HG02571 (cell line): ENCODE data around the gene ZNF532.
A peak's percentile ranks its signal among the peaks of the same experiment; 100 is the strongest.

ENCODE experiments used
- ATAC-seq: cut with Tn5 transposase; IDR thresholded peaks from one replicate; pipeline ENCODE4 v1.9.1; 2021; ENCODE audit warnings: mild to moderate bottlenecking, moderate library complexity; ENCODE audit not compliant: unreplicated experiment

The ZNF532 gene

DNA sequence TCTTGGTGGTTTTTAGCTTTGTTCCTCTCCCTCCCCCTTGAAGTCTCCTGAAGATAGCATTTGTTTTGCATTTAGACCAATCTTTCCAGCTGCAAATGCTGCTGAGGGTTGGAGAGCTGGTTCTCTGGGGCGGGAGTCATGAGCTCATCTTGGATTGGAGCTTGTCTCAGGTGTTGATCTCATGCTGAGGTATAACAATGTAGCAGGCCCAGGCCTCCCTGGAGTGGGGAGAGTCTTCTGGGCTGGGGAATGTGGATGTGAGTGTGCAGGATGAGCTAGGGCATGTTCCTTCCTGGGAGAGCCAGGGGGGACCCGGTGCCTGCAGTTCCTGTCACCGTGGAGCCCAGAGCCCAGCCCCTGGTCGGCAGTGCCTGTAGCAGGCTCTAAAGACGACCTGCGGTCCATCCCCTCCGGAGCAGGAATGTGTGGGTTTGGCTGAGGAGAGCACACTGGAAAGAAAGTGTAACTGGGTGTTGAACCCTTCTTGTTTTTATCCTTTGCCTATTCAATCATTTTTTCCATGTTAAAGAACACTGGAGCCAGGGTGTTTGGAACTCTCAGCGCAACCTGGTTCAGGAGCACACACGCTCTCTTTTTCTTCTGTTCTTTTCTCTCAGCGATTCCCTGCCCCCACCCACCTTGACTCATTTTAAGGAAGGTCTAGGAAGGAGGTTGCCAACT lies 2.7 kb downstream of the ZNF532 start:
- no peak for ATAC-seq

DNA sequence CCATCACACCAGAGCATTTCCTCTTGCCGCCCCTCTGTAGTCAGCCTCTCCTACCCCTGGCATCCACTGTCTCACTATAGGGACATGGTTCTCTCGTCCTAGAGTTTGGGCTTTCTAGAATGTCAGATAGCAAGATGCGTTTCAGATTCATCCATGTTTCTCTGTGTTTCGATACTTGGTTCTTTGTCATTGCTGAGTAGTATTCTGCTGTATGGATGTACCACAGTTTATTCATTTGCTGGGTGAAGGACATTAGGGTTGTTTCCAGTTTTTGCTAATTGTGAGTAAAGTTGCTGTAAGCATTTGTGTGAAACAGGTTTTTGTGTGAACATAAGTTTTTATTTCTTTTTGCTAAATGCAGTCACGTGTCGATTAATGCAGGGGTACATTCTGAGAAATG lies 3.8 kb downstream of the ZNF532 start:
- no peak for ATAC-seq

- ATAC-seq: no peak
Measured at GRCh38 chr18:58870130-58870529, 5.5 kb downstream of the ZNF532 start.

DNA sequence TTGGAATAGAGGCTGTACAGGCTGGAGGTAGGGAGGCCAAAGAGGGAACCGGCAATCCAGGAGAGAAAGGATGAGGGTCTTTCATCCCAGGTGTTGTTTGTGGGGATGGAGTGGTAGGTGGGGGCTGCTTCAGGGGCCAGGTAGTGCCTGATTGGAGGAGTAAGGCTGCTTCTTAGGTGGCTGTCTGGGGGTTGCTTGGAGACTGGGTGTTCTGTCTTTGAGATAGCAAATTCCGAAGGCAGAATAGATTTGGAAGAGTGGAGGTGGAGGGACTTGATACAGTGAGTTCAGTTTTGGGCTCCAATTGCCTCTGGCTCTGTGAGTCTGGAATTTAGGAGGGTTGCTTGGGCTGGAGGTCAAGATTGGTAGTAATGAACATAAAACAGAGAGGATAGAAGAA lies 5.9 kb downstream of the ZNF532 start:
- no peak for ATAC-seq

- no peak for ATAC-seq
Measured at GRCh38 chr18:58871514-58872420, 7.1 kb downstream of the ZNF532 start.

- ATAC-seq: no peak
Measured at GRCh38 chr18:58878640-58879039, 14.0 kb downstream of the ZNF532 start.

GRCh38 chr18:58881477-58881876 lies 16.8 kb downstream of the ZNF532 start:
- no peak for ATAC-seq

GRCh38 chr18:58882044-58882443 lies 17.4 kb downstream of the ZNF532 start:
- no peak for ATAC-seq

GRCh38 chr18:58882686-58883085 lies 18.0 kb downstream of the ZNF532 start:
- ATAC-seq: no peak

DNA sequence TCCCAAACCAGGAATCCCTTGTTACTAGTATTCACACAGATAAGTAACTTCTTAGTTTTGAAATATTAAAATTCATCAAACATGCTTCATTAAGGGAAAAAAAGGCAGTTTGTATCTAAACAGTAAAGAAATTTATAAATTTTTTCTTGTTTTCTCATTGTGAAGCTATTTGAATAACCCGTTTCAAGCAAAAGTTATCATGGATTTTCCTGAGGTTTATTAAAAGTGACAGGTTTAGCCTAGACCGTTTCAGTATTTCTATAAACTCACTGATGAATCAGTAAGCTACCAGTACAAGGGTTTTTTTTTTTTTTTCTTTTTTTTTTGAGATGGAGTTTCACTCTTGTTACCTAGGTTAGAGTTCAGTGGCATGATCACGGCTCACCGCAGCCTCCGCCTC lies 20.0 kb downstream of the ZNF532 start:
- no peak for ATAC-seq

DNA sequence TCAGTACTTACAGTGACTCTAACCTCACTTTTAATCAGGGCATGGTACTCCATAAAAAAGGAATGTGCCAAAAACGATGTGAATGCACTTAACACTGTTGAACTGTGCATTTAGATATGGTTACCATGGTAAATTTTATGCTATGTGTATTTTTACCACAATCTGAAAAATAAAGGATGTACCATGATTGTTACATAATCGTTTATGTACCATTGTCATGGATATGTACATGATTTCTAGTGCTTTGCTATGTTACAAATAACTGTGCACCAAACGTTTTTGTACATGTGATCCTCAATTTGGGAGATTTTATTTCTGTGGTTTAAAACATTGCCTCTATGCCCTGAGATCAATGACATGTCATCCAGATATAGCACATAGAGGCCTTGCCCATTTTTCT lies 21.8 kb downstream of the ZNF532 start:
- ATAC-seq: no peak

DNA sequence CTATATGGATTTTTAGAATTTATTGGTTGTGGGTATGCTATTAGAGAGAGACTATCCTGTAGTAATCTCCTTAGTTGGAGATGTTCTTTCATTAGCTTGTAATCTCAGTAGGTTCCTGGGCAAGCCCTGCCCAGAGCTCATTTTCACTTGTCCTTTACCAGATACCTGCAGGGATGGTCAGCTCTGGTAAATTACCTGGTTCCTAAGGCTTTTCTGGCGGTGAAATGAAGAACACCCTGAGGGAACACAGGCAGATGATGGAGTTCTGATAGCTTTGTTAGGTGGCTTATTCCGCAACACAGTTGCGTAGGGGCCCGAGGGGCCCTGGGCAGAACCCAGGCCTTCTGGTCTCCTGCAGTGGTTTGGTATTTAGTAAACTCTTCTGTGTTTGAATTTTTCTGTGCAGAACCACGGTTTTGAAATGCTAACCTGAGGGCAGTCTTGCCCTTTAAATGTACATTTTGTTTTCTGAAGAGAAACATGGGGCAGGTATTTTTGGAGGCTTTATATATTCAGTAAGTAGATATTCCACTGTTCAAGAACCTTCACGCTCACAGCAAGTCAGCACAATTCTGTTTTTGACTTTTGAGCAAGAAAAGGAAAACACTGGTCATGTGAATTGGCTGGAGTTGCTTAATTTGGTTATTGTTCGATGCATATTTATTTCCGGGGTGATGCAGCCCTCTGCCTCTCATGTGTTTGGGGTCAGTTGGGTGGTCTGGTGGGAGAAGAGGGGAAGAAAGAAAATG lies 22.4 kb downstream of the ZNF532 start:
- ATAC-seq: peak; percentile 44

DNA sequence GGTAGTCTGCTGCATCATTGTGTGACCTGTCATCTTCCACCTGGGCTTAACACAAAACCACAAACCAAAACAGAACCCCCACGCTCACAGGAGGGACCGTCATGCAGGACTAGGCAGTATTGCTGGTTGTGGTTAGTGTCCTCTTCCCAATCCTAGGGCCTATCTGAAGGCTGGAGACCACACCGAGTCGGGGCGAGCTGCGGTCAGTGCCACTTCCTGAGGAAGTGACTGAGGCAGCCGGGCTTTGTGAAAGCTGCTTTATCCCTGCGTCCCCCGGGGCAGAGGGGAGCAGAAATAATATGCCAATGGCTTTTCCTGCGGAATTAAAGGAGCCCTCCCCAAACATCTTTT lies 22.9 kb downstream of the ZNF532 start:
- ATAC-seq: peak; percentile 72

GRCh38 chr18:58891776-58892175 lies 27.1 kb downstream of the ZNF532 start:
- no peak for ATAC-seq

DNA sequence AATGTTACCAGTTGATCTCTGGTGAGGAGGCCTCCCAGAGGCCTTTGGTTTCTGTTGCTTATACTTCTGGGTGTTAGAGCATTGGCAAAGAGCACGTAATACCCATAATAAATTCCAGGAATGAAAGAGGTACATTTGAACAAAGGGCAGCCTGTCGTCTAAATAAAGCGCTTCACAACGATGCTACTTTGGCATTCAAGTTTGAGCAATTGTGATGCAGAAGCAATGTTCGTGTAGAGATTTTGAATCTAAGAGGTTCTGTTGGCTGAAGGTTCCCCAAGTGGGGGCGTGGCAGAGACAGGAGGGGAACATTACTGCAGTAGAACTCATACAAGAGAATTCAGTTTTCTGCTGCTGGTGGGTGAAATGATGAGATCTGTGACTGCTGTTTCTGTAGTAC lies 27.8 kb downstream of the ZNF532 start:
- ATAC-seq: no peak

DNA sequence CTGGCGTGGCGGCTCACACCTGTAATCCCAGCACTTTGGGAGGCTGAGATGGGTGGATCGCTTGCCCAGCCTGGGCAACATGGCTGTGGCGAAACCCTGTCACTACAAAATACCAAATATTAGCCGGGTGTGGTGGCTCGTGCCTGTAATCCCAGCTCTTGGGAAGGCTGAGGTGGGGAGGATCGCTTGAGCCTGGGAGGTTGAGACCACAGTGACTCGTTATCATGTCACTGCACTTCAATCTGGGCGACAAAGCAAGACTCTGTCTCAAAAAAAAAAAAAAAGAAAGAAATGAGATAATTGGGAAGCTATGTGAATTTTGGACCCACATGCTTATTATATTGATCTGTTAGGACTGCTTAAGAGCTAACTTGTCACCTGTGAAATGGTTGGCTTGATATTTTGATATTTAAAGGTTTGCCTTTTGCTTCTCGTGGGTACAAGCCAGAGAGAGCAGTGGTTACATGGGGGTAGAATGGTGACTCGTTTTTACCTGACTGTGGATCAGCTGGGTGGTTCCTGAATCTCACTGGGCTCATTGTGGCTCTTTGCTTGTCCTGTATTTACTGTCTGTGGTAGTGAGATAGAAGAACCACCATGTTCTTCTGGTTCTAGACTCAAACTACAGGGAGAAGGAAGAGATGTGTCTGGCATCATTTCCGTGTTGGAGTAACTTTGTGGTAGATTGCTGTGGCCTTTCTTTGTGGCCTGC lies 28.9 kb downstream of the ZNF532 start:
- ATAC-seq: no peak

GRCh38 chr18:58894930-58895329 lies 30.3 kb downstream of the ZNF532 start:
- no peak for ATAC-seq

DNA sequence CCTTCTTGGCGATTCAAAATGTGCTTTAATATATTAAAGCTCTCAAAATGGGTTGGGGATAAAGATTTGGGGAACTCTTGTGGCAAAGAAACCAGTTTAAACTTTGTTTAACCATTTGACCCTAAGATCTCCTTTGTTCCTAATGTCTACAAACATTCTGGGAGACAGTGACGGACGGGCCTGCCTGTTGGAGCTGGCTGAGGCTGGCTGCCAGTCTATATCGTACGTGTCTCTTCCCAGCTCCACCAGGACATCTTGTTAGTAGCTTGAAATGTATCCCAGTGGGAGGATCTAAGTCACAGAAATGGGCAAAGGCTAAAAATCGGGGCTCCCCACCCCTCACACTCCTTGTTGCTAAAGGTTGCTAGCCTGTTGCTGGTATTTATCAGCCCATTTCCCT lies 30.7 kb downstream of the ZNF532 start:
- ATAC-seq: no peak

DNA sequence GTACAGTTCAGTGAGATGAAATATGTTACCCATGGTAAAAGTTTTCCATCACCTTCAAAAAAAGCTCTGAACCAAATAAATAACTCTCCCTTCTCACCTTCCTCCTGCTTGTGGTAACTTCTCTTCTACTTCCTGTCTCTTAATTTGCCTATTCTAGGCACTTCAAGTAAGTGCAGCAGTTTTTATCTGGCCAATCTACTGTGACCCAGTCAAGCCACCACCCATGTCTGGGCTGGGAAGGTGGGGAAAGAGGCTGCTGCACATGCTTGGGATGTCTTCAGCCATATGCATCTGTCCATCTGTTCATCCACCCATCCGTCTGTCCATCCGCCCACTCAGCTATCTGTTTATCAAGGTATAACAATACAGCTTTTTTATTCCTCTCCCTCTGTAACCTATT lies 31.6 kb downstream of the ZNF532 start:
- peak; percentile 74 for ATAC-seq

- ATAC-seq: no peak
Measured at GRCh38 chr18:58896734-58897508, 32.2 kb downstream of the ZNF532 start.
